HG03565 (cell line): ENCODE measurements around the gene PLOD2.

Experiments used
- ATAC-seq: cut with Tn5 transposase; IDR thresholded peaks from one replicate; pipeline ENCODE4 v1.9.1; 2021; ENCODE audit warnings: mild to moderate bottlenecking, moderate library complexity; ENCODE audit not compliant: unreplicated experiment

PLOD2 gene

DNA sequence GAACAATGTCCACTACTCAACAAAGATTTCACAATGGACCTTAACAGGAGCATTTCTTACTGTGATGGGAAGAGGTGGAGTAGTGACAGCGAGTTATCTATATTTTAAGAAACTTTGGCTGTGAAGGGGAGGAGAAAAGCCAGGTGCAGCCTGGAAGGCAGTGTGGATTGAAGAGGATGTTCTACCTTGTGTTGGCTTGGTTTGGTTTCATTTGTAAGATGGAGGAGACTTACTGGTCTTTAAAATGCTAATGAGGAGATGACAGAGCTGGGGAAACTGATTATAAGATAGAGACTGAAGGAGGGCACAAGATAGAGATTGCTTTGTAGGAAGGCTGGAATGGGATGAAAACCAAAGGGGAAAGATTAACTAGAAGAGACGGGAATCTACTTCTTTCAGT is 59.4 kb downstream of the PLOD2 start:
- ATAC-seq = no peak

GRCh38 chr3:146100825-146101444 is 60.0 kb downstream of the PLOD2 start:
- no peak for ATAC-seq

DNA sequence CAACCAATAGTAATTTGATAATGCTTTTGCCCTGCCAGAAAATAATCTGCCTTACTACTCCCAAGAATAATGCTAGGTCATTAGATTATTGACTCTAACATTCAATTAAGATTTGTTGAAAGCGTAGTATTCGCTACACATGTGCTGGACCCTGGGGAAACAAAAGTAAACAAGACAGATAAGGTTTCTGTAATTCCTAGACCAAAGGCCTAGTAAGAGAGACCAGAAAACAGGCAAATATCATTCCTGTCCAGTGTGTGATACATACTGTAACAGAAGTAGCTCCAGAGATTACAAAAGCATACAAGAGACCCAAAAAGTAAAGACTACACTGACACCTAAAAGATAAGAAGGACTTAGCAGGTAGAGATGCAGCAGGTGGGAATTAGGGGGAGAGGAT is 60.8 kb downstream of the PLOD2 start:
- ATAC-seq = no peak

DNA sequence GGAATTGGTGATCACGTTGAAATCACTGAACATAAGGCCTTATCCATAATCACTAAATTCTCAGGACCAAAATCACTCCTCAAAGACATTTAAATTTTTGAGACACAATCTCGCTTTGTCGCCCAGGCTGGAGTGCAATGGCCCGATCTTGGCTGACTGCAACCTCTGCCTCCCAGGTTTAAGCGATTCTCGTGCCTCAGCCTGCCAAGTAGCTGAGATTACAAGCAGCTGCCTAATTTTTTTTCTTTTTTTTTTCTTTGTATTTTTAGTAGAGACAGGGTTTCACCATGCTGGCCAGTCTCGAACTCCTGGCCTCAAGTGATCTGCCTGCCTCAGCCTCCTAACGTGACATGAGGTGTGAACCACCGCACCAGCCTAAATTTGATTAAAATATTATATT is 61.7 kb downstream of the PLOD2 start:
- no peak for ATAC-seq

- no peak for ATAC-seq
These were observed 67.1 kb downstream of the PLOD2 start for GRCh38 chr3:146093896-146094295.

DNA sequence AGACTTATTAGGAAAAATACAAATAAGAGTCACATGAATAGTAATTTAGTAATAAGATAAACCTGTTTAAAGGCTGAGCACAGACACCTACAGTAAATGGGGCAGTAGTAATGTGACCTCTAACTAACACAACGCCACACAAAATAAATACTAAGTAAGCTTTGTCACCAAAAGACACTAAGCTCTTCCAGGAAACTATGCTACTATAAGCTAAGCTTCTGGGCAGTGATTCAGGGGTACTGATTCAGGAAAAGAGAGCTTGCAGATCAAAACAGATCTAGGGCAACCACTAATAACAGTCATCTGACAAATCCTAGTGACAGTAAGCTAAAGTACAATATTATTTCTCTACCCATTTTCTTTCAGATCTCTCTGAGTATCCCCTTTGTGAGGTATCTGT is 68.8 kb downstream of the PLOD2 start:
- ATAC-seq = no peak

DNA sequence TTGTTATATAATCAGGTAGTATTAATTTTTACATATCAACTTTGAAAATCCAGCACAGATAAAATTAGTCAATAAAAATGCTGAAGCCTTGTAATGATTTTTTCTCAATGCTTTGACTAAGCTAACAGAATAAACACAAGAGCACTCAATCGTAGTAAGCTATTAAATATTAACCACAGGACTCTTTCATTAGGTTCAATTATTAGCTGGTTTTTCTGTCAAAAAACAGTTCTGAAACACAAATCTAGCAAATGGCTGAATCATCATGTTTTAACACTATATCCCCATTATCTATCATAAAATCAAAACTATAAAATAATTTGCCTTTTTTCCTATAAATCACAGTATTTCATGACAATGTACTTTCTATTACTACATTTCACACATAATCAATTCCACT is 69.6 kb downstream of the PLOD2 start:
- ATAC-seq = no peak

GRCh38 chr3:146090521-146090920 is 70.5 kb downstream of the PLOD2 start:
- ATAC-seq = no peak

DNA sequence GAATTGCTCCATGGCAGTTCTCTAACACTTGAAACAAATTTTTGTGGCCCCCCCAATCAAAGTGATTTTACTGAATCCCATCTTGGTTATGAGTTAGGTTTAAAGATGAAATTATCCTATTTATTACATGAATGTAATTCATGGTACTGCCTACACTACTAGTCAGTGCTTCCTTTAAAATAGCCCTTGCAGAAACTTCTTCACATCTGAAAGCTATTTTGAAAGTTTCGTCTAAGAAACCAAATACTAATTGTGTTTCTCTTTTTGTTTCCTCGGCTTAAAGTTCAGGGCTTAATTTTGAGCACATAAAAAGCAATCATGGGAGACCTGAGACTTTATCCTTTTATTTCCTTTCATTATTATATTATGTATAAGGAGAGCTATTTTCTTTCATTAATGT is 72.1 kb downstream of the PLOD2 start:
- no peak for ATAC-seq

DNA sequence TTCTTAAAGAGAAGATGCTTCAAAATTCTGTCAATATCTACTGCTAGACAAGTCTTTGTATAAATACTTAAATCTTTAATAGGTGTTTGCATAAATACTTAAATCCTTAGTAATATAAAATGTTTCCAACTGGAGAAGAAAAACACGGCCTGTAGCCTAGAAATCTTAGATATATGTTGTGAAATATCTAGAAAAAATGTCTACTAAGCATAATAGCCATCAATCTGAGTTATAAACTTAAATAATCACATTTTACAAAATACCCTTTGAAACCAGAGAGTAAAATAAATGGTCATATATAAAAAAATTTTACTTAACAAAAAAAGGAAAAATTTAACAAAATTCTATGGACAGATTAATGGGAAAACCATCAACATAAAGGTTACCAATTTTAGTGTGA is 73.9 kb downstream of the PLOD2 start:
- no peak for ATAC-seq

GRCh38 chr3:146086211-146086610 is 74.8 kb downstream of the PLOD2 start:
- no peak for ATAC-seq

- ATAC-seq = no peak
These were observed 75.3 kb downstream of the PLOD2 start for GRCh38 chr3:146085678-146086077.

DNA sequence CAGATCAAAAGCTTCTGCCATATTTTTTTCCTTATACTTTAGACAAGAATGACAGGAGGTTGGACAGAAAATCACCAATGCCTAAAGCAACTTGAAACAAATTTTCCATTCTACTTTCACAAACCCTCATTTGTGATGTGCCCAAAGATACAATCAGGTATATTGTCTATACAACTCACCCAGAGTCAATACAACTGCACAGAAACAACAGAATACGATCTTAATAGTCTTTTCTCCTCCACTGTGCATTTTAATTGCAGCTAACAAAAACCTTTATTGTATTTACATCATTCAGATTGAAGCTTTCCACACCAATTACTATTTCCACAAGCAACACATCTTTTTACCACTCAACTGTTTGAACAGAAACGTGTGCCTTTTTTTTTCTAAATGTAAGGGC is 80.4 kb downstream of the PLOD2 start:
- no peak for ATAC-seq

GRCh38 chr3:146078031-146078430 is 83.0 kb downstream of the PLOD2 start:
- no peak for ATAC-seq

DNA sequence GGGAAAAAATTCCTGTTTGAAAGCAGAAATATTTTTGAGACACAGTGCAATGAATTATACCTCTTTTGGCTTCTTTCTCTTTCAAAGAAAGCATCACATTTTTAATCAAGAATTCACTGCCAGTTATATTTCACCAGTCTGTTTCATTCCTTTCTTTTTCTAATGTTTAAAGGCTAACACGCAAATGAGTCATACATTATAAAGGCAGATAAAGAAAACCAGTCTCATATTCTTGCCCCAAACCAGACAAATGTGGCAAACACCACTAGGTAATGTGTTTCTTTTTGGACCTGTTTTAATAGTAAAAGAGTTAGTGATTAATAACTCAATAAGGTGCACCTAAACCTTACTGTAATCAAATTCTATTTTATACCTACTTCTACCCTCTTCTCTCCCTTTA is 83.8 kb downstream of the PLOD2 start:
- ATAC-seq = no peak

- no peak for ATAC-seq
These were observed 88.2 kb downstream of the PLOD2 start for GRCh38 chr3:146072824-146073223.

DNA sequence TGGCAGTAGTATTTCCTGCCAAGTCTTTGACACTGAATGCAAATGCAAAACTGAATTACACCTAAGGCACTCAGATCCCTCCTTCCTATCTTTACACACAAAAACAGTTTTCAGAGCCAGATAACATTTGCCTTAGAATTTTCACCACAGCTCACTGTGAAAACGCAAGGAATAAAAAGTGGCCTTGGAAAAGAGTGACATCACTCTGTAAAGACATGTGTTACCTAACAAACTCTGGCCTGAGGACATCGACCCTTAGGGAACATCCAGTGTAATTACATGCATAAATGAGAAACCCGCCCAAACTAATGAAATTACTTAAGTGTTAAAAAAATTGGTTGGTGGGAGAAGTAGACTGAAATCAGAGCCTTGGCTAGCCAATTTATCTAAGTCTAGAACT is 88.9 kb downstream of the PLOD2 start:
- ATAC-seq = no peak

DNA sequence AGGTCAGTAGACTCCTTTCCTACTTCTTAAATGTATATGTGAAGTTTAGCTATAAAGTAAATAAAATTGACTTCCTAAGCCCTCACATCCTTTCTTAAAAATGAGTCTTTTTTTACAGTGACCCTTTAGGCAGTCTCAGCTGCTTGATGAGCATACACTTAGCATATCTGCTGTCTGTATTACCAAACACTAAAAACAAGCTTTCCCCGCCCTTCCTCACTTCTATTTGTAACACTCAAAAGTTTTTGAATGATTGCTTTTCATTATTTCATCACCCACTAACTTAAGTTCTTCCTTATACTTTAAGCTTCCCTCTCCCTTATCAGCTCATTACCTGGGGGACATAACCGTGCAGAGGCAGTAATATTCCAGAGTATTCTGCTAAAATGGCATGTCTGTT is 89.4 kb downstream of the PLOD2 start:
- ATAC-seq = no peak

DNA sequence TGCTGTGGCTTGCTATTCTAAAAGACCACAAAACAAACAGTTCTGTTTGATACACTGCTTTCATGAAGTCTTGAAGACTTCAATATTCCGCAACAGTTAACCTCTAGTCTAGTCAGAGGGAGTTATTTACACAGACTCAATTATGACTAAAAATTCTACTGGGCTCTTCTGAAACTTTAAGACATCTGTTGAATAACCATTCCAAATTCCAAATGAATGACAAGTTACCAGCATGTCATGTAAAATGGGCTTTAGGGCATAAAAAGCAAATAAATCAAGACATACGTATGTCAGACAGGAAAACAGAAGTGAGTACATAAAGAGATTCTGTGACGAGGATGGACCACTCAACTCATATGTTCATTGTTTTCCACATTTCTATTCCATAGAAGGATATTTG is 93.9 kb downstream of the PLOD2 start:
- no peak for ATAC-seq

GRCh38 chr3:146065573-146066006 is 95.4 kb downstream of the PLOD2 start:
- ATAC-seq = no peak

GRCh38 chr3:146058241-146058640 is 102.7 kb downstream of the PLOD2 start:
- ATAC-seq = no peak

DNA sequence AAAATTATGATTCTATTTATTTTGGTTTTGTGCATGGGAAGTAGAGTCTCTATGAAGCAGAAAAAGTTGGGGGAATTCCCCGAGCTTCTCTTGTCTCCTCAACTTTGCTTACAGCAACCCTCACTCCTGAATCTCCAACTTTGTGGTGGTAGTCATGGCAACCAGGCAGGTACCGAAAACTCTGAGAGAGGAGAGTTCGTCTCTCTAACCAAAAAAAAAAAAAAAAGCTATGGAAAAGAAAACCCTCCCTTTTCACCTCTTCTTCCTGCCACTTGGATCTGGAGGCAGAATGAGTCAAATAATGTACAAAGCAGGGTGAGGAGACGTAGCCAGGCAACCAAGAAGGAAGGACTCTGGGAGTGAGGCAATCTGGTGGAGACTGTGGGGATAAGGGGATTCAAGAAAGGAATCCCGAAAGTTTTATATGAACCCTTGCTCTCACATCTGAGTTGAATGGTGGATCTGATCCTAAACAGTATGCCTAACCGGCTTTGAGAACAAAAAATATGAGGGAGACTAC is 108.1 kb downstream of the PLOD2 start:
- no peak for ATAC-seq

GRCh38 chr3:146052056-146052790 is 108.8 kb downstream of the PLOD2 start:
- no peak for ATAC-seq
